ENCODE data around the gene BSCL2. TPM values are rescaled to one million over a fixed set of nuclear protein-coding genes. Genes with fewer than 3 reads are reported as not detected.

BSCL2 gene
- total RNA-seq, 1 experiment from 2014 or later, result 77.4 TPM

- no peaks in the 10 kb centered on the region; the same call in 1 of the 2 replicates for H3K4me1 ChIP-seq (ENCODE audit: insufficient read depth, low read length)
- no peak overlapping the region for H2BK12ac ChIP-seq (ENCODE audit: insufficient read length, low read depth, low read length)
- no peak overlapping the region for H2BK20ac ChIP-seq (ENCODE audit: low read depth, low read length, poor library complexity, severe bottlenecking)
- no peak overlapping the region for H3K18ac ChIP-seq (ENCODE audit: insufficient read length, low read depth, low read length)
- no peaks in the 10 kb centered on the region for H3K79me2 ChIP-seq (ENCODE audit: insufficient read depth, low read length)
- TF ChIP-seq CTCF (conservative IDR thresholded peaks at IDR 0.05), result peak; percentile 23; the same call in 1 of the 3 replicates
- H4K91ac ChIP-seq (ENCODE audit: insufficient read length, low read depth, low read length), result no peak overlapping the region
- H2BK120ac ChIP-seq (ENCODE audit: low read depth, low read length, poor library complexity, severe bottlenecking), result no peak overlapping the region
- H3K14ac ChIP-seq (ENCODE audit: insufficient read depth, low read length), result no peak overlapping the region
- H3K56ac ChIP-seq (ENCODE audit: insufficient read length, low read depth, low read length), result no peak overlapping the region
- no peaks in the 10 kb centered on the region for H4K20me1 ChIP-seq (ENCODE audit: control insufficient read depth, insufficient read depth, insufficient read length)
- no peak overlapping the region for H3K27ac ChIP-seq (ENCODE audit: insufficient read length, low read depth, low read length)
- no peaks in the 10 kb centered on the region for H3K27me3 ChIP-seq (ENCODE audit: insufficient read depth, low read length)
- H3K9me3 Mint-ChIP-seq, result no peaks in the 10 kb centered on the region
- no peak overlapping the region; a peak in 1 of 5 replicates for H3K4me3 Mint-ChIP-seq
- H3K36me3 Mint-ChIP-seq (ENCODE audit: insufficient read depth in 1 of 3, low read depth in 3 of 3), result peaks cover 58 to 95% (median 92%) of the 10 kb centered on the region in 3 experiments; a peak in 6 of 7 replicates
- no peak overlapping the region for H3T11ph ChIP-seq (ENCODE audit: low read length)
- no peak overlapping the region for H4K8ac ChIP-seq (replicated peaks; ENCODE audit: insufficient read length, low read depth, low read length)
- no peaks in the 10 kb centered on the region for H3K27me3 Mint-ChIP-seq (ENCODE audit: low read depth)
- no peak overlapping the region for H3K9ac ChIP-seq (ENCODE audit: extremely low read depth, insufficient read length, low read length)
- peaks cover 2% of the 10 kb centered on the region for H3K79me1 ChIP-seq (ENCODE audit: insufficient read depth, low read depth, low read length, poor library complexity, severe bottlenecking)
- H3K23ac ChIP-seq (ENCODE audit: insufficient read length, low read depth, low read length), result no peak overlapping the region
- DNase-seq, result no peak
- H2BK15ac ChIP-seq (ENCODE audit: low read depth, low read length), result no peak overlapping the region
- H3K23me2 ChIP-seq (ENCODE audit: insufficient read length, low read depth, low read length, poor library complexity, severe bottlenecking), result no peaks in the 10 kb centered on the region
- no peak overlapping the region for H3K4me2 ChIP-seq (ENCODE audit: insufficient read depth, insufficient read length, low read length)
- WGBS (ENCODE audit: extremely low coverage, insufficient read length, low lambda C conversion rate), result no CpG with 5 or more reads among the region's 24 CpGs
- peaks cover 12 to 37% of the 10 kb centered on the region in 2 experiments; a peak in 3 of 4 replicates for H3K4me1 Mint-ChIP-seq
- no peak overlapping the region for H2AFZ ChIP-seq (ENCODE audit: low read length)
- H2AK5ac ChIP-seq (ENCODE audit: insufficient read length, low read length), result no peak overlapping the region
- no peak overlapping the region for H4K5ac ChIP-seq (ENCODE audit: insufficient read length, low read depth, low read length)
- no peaks in the 10 kb centered on the region for H3K9me3 ChIP-seq (ENCODE audit: control insufficient read depth, low read depth, low read length)
- no peak overlapping the region for H2BK5ac ChIP-seq (ENCODE audit: insufficient read length, low read length)
- H3K4ac ChIP-seq (ENCODE audit: low read depth, low read length), result no peak overlapping the region
- H3K27ac Mint-ChIP-seq, result peak overlapping the region in 2 of 3 experiments; percentile 11 to 78; a peak in 3 of 7 replicates
Measured at GRCh38 chr11:62715150-62716130, 8.2 kb upstream of the BSCL2 start.
